WTC11 (cell line): ENCODE results near the gene HDAC7.

Experiments used
- CTCF ChIP-seq: fragments of 200-600 bp; IDR thresholded peaks from 2 replicates; pipeline ENCODE4 v1.8.0; 2022; ENCODE audit warnings: antibody characterized with exemption
- FOXJ3 ChIP-seq: sonication (generic); formaldehyde crosslinking; IDR thresholded peaks from 2 replicates; pipeline ENCODE4 v1.9.0; 2021; ENCODE audit warnings: missing genetic modification reagents, mild to moderate bottlenecking, borderline replicate concordance
- MLX ChIP-seq: sonication (generic); formaldehyde crosslinking; IDR thresholded peaks from 2 replicates; pipeline ENCODE4 v1.8.1; 2023; ENCODE audit warnings: mild to moderate bottlenecking, missing genetic modification reagents, moderate library complexity
- PRRX2 ChIP-seq: fragments of 250-450 bp; sonication (Bioruptor Pico); IDR thresholded peaks from 2 replicates; pipeline ENCODE4 v1.8.0; 2021; ENCODE audit warnings: mild to moderate bottlenecking

- no peak for TF ChIP-seq MLX (CRISPR knock-in tag)
- TF ChIP-seq CTCF = no peak
- no peak for TF ChIP-seq PRRX2 (CRISPR knock-in tag)
- TF ChIP-seq FOXJ3 (CRISPR knock-in tag) = no peak
Measured at GRCh38 chr12:47816403-47817271, 3.1 kb downstream of the HDAC7 start.
